ENCODE measurements around the gene MPST. TPM values are rescaled to one million over a fixed set of nuclear protein-coding genes. Genes with fewer than 3 reads are reported as not detected.

The MPST gene
- total RNA-seq, 4 donors from 2014 or later: 131 to 161 (median 146) TPM

GRCh38 chr22:37011472-37011871 lies 8.1 kb upstream of the MPST start:
- Histone ChIP-seq H3K4me3 (no peak overlapping the region), H3K27ac (no peak overlapping the region), H3K4me1 (peaks cover 13 to 14% of the 10 kb centered on the region in 2 donors), H3K27me3 (no peaks in the 10 kb centered on the region), H3K9me3 (no peaks in the 10 kb centered on the region), H3K36me3 (no peaks in the 10 kb centered on the region)
- TF ChIP-seq POLR2A (IDR thresholded peaks at IDR 0.05) (no peak), CTCF (IDR thresholded peaks at IDR 0.05 in 4 of 5, conservative IDR thresholded peaks at IDR 0.05 in 1 of 5) (no peak)
- DNase-seq (no peak), ATAC-seq (no peak)
- in situ Hi-C loops (cut with MboI; ENCODE audit: low sequenced_read_pairs in 4 of 4) (no loop called here), intact Hi-C loops (cut with DNase I; ENCODE audit: low total_unique reads) (no loop called here)

- no peaks in the 10 kb centered on the region for H3K36me3 ChIP-seq
- in situ Hi-C loops (cut with MboI; ENCODE audit: low sequenced_read_pairs in 4 of 4): no loop called here
- H3K4me3 ChIP-seq: no peak overlapping the region
- H3K4me1 ChIP-seq: peaks cover 16 to 22% of the 10 kb centered on the region in 2 donors
- H3K27me3 ChIP-seq: no peaks in the 10 kb centered on the region
- intact Hi-C loops (cut with DNase I; ENCODE audit: low total_unique reads): no loop called here
- H3K27ac ChIP-seq: no peak overlapping the region
- DNase-seq (no peak), ATAC-seq (no peak)
- TF ChIP-seq CTCF (IDR thresholded peaks at IDR 0.05 in 4 of 5, conservative IDR thresholded peaks at IDR 0.05 in 1 of 5): no peak
- TF ChIP-seq POLR2A (IDR thresholded peaks at IDR 0.05): no peak
- H3K9me3 ChIP-seq: no peaks in the 10 kb centered on the region
These were observed 7.2 kb upstream of the MPST start for GRCh38 chr22:37012262-37012904.

DNA sequence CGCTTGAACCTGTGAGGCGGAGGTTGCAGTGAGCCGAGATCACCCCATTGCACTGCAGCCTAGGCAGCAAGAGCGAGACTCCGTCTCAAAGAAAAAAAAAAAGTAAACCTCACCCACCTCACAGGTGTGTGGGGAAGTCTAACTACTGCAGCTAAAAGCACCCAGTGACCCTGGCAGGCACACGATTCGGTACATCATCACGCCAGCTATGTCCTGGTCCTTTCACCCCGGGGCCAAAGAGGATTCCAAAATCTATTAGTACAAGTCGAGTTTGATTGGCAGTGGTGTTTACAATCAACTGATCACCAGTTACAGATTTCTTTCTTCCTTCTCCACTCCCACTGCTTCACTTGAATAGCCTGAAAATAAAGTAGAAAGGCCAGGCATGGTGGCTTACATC lies 6.6 kb upstream of the MPST start:
- DNase-seq: no peak
- intact Hi-C loops (cut with DNase I; ENCODE audit: low total_unique reads): no loop called here
- H3K9me3 ChIP-seq: no peaks in the 10 kb centered on the region
- no peaks in the 10 kb centered on the region for H3K36me3 ChIP-seq
- no peak overlapping the region for H3K27ac ChIP-seq
- ATAC-seq: no peak
- H3K4me1 ChIP-seq: peaks cover 22 to 25% of the 10 kb centered on the region in 2 donors
- in situ Hi-C loops (cut with MboI; ENCODE audit: low sequenced_read_pairs in 4 of 4): no loop called here
- no peak overlapping the region for H3K4me3 ChIP-seq
- TF ChIP-seq POLR2A (IDR thresholded peaks at IDR 0.05): no peak
- no peak for TF ChIP-seq CTCF (IDR thresholded peaks at IDR 0.05 in 4 of 5, conservative IDR thresholded peaks at IDR 0.05 in 1 of 5)
- no peaks in the 10 kb centered on the region for H3K27me3 ChIP-seq

- no peak for TF ChIP-seq CTCF (IDR thresholded peaks at IDR 0.05 in 4 of 5, conservative IDR thresholded peaks at IDR 0.05 in 1 of 5)
- TF ChIP-seq POLR2A (IDR thresholded peaks at IDR 0.05): no peak
- DNase-seq: no peak
- Histone ChIP-seq H3K36me3 (no peaks in the 10 kb centered on the region), H3K27me3 (no peaks in the 10 kb centered on the region), H3K9me3 (no peaks in the 10 kb centered on the region), H3K27ac (no peak overlapping the region), H3K4me3 (no peak overlapping the region), H3K4me1 (peaks cover 28 to 32% of the 10 kb centered on the region in 2 donors)
- ATAC-seq: no peak
- intact Hi-C loops (cut with DNase I; ENCODE audit: low total_unique reads) (no loop called here), in situ Hi-C loops (cut with MboI; ENCODE audit: low sequenced_read_pairs in 4 of 4) (no loop called here)
These were observed 5.1 kb upstream of the MPST start for GRCh38 chr22:37014415-37014806.
